B cell (primary cell): ENCODE data around the gene DRD1.

Source experiments
- EZH2 ChIP-seq: IDR thresholded peaks from 2 replicates; pipeline ENCODE4 v1.6.1; 2012; ENCODE audit warnings: borderline replicate concordance, low read depth, mild to moderate bottlenecking, moderate library complexity, low read length; ENCODE audit not compliant: insufficient read depth, poor library complexity, severe bottlenecking
- TF ChIP-seq, protein P1 (sequence below): fragments of 200-600 bp; IDR thresholded peaks from one replicate; pipeline ENCODE4 v1.8.0; 2022; ENCODE audit warnings: antibody characterized with exemption, mild to moderate bottlenecking

DNA sequence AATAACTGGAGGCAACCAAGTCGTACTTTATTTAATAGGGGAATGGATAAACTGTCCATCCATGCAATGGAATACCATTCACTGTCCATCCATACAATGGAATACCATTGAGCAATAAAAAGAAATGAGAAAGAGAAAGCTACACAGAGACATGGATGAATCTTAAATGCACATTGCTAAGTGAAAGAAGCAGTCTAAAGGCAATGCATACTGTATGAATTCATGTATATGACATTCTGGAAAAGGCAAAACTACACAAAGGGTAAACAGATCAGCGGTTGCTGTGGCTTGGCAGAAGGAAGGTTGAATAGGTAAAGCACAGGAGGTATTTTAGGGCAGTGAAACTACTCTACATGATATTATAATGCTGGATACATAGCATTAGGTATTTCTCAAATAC lies 16.2 kb downstream of the DRD1 start:
- TF ChIP-seq, protein P1, sequence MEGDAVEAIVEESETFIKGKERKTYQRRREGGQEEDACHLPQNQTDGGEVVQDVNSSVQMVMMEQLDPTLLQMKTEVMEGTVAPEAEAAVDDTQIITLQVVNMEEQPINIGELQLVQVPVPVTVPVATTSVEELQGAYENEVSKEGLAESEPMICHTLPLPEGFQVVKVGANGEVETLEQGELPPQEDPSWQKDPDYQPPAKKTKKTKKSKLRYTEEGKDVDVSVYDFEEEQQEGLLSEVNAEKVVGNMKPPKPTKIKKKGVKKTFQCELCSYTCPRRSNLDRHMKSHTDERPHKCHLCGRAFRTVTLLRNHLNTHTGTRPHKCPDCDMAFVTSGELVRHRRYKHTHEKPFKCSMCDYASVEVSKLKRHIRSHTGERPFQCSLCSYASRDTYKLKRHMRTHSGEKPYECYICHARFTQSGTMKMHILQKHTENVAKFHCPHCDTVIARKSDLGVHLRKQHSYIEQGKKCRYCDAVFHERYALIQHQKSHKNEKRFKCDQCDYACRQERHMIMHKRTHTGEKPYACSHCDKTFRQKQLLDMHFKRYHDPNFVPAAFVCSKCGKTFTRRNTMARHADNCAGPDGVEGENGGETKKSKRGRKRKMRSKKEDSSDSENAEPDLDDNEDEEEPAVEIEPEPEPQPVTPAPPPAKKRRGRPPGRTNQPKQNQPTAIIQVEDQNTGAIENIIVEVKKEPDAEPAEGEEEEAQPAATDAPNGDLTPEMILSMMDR, result no peak
- TF ChIP-seq EZH2, result no peak
